Inferior parietal cortex (tissue), 1 donor: ENCODE data around the gene ARNT2.

ENCODE experiments used
- DNase-seq: peaks from one replicate; pipeline ENCODE4 v3.0.0-alpha.2; 2016; ENCODE audit errors: extremely low spot score

The ARNT2 gene

DNA sequence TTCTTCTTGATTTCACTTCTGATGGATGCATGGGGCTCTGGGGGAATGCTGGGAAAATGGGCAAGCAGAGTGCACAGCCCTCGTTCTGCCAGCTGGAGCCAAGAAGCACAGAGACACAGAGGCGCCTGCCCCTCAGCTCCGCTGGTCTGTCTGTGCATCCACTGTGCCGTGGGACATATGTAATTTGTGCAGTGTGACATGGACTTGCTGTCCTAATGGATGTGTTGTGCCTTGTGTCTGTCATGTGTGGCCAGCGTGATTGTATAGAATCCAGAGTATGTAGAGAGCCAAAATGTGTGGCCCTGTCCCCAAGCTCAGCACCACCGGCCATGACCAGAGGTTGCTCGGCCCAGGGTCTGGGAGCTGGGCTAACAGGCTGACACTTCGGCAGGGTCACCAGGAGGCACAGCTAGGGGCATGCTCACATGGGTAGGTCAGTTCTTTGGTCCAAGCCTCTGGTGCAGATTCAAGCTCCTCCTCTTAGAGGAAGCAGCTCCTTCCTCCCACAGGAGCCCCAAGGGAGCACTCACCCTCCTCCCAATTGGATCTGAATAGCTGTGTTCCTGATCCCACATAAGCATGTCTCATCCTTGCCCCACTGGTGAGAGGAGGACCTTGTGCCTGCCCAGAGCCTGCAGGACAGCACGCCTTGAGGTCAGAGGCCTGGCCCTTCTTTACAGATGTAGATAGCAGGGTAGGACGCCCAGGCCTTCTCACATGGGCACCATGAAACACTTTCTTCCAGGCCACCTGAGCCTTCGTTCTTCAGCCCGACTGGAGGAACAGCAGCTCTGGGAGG is 190.1 kb downstream of the ARNT2 start:
- no peak for DNase-seq

DNA sequence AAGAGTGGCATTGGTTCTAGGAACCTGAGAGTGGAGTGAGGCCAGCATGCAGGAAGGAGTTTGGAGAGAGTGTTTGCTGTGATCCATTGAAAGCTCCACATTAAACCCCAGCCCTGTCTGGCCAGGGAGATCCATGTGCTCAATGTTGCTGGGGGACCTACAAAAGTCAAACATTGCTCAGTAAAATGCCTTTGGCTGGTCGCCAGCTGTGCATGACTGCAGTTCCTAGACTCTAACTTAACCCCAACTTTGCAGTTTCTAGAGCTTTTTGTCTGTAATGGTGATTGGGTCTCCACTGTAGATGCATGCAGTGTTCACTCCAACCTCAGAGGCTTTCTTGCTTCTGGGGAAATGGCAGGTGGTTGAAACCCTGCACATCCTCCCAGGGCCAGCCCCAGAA is 191.2 kb downstream of the ARNT2 start:
- DNase-seq = no peak

DNA sequence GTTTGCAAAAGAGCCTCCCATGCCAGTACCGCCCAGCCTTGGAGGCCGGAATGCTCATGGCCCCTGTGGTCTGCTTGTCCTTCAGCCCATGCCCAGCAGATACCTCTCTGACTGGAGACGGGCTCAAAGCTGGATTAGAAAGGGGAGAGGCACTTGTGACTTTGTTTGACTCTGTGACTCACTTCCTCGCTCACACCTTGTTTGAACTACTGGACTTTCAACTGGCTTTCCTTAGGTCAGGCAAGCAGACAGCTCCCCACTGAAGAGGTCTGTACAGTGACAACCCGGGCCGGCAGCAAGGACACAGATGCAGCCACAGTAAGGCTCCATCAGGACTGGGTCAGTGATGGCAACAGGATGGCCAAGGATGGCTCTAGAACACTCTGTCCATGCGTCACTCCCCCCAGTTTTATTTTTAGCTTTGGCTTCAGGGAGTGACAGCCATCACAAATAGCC is 192.4 kb downstream of the ARNT2 start:
- DNase-seq = no peak

DNA sequence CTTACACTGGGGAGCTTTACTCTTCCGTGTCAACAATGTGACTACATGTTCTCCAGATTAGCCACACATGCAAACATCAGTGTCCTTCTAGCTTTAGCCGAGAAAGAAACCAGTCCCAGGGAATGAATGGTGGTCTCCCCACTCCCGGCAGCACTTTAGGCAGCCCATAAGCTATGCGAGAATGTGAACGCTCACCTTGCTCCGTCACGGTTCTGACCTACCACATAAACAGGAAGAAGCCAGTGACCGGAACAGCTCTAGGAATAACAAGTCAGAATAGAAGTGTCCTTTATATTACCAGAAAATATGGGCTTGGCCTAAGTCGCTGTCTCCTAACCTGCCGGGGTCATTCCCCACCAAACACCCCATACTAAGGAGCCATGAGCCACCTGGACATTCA is 192.9 kb downstream of the ARNT2 start:
- DNase-seq = no peak

DNA sequence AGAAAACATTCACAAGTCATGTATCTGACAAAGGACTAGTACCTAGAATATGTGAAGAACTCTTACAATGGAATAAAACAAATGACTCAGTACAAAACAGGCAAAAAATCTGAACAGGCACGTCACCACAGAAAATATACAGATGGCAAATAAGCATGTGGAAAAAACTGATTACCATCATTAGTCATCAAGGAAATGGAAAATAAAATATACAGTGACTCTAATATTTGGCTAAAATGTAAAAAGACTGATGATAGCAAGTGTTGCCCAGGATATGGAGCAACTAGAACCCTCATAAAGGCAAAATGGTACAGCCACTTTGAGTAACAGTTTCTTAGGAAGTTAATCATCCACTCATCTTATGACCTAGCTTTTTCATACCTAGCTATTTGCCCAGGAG is 195.2 kb downstream of the ARNT2 start:
- DNase-seq = no peak

DNA sequence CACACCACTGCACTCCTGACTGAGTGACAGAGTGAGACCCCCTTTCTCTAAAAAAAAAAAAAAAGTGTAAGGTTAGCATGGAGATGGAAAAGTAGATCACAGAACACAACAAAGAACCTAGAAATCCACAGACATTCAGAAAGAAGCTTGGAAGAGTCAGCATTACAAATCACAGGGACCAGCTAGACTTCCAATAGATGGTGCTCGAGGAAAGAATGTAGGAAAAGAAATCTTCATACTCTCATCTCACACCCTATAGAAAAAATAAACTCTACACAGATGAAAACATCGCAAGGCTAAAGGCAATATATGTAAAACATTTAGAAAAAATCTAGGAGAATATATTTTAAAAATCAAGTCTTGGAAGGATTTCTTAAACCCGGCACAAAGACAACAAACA is 196.4 kb downstream of the ARNT2 start:
- no peak for DNase-seq

DNA sequence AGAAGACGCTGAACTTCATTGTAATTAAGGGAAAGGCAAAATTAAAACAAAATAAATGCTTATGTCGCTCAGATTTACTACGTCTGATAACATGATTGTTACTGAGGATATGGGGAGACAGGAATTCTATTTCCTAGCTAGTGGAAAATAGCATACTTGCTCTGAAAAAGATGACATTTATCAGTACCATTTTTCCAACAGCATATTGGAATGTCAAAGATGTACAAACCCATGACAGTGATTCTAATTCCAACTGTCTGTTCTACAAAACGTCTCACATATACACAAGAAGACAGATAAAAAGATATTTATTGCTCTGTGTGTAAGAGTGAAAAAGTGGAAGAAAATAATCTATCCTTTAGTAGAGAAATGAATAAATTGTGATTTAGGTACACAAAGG is 197.1 kb downstream of the ARNT2 start:
- DNase-seq = no peak

DNA sequence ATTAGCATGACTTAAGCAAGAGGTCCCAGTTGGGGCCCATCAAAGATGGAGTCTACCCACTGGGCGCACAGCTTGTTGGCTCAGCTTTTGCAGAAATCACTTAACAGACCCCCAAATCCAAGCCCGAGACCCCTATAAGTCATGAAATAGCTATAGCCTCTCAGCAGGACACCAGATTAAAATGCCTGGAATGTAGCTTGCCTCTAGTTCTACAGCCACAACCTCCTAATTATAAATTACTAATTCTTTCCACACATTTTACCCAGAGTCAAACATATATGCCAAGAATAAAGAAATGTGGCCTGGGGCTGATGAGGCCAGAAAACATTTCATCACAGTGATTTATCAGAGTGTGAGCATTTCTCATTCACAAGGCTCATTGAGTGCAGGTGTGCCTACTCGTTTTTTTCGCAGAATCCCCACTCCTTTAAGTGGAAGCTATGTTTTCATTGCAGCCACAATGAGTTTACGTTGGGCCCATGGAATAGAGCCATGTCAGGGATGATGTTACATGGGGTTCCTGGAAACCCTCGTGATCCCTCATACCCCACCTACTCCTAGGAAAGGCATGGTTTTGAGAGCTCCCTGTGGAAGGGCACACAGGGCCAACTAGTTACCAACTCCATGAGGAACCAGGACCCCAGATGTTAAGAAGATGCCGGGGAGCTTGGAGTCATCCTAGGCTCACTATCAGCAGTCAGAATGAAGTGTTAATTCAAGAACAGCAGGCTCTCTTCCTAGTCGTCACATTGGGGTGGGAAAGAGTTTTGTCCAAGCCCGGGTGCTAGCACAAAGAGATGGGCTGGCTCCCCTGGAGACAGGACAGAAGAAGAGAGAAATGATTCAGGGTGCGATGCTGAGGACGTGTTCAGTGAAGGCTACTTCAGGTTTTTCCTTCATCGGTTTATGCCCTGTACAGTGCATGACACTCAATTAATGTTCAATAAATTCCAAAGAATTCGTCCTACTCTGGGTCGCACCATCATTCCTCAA is 200.7 kb downstream of the ARNT2 start:
- no peak for DNase-seq

DNA sequence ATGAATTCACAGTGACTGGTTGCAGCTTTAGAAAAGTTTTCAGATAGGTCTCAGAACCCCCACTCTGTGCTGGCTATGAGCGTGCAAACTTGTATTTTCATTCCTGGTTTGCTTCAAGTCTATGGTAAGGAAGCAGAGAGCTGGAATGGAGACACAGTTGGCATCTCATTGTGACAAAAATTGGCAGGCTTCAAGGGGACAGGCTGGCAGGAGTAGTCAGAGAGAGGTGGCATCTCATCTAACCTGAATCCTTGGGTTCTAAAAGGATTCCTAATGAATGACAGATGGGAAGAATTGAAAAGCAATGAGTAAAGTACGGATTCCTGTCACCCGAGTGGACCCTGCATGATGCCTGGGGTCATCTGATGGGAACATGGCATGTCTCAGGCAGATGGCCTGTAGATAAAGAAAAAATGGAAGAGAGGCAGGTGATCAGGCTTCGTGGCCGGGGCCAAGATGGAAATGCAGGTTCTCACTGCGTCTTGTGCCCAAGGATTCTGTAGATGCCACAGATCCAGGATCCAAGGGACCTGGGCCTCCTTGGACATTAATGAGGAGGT is 201.5 kb downstream of the ARNT2 start:
- no peak for DNase-seq

DNA sequence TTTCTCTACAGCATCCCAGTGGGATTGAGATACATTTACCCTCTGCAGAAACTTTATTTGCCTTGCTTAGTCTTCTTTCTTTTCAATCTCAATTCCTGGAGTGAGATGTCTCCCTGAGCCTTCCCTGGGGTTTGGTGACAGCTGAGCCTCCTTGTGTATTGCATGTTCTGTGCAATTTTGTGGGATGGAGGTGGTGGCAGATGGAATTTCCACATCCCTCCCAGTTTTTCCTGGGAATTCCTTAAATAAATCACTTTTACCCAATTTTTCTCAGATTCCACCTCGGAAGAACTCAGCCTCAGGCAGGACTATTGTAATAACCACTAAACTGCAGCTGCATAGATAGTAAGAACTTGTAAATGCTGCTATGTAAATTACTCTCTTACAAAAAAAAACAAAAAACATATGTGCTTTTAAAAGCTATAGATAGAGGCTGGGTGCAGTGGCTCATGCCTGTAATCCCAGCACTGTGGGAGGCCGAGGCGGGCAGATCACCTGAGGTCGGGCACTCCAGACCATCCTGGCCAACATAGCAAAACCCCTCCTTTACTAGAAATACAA is 202.4 kb downstream of the ARNT2 start:
- DNase-seq = no peak

DNA sequence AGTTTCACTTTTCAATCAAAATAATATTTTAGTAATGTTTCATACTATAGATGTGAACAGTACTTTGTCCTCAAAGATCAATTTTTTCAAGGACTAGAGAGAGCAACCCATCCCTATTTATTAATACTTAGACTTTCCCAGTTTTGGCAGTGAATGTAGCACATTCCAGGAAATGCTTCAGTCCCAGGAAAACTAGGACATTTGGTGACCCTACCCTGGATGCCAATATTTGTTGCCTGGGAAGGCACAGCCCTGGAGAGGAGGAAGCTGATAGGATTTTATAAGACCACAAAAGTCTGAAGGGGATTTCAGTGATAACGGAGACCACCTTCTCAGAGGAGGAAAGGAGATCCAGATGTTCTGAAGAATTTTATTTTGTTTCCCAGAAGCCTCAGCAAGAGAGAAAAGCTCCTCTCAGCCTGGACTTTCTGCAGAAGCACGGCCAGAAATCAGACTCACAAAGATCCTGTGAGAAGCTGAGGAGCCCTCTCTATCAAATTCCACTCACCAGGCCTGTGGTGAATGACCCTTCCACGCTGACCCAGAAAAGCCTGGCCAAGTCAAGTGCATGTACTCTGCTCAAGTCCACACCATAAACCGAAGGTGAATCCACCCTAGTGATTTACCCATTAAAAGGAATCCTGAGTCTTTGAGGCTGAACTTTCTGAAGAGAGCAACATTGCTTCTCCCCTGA is 203.3 kb downstream of the ARNT2 start:
- no peak for DNase-seq

DNA sequence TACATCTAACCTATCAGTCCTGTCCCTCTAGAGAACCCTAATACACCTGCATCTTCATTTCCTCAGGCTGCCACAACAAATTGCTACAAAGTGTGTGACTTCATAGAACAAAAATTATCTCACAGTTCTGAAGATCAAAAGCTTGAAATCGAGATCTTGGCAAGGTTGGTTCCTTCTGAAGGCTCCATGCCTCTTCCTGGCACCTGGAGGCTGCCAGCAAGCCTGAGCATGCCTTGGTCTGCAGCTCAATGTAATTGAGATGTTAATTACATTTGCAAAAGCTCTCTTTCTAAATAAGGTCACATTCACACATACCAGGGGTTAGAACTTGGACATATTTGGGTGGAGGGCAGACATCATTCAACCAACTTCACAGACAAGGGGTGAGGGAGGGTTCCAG is 204.5 kb downstream of the ARNT2 start:
- no peak for DNase-seq

DNA sequence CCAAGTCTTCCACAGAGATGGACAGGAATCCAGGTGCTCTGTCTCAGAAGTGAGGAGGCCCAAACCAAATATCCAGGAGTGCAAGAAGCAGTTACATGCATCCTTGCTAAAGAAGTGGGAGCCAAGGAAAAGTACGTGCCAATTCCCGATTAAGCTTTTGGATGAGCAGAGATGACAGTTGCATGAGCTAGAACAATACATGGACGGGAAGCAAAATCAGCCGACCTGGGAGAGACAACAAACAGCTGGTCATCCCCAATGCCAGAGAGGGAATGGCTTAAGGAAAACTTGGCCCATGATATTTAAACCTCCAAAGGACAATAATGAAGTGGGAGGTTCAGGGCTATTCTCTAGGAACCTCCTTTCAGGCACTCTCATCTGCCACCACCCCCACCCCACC is 204.9 kb downstream of the ARNT2 start:
- DNase-seq = no peak

DNA sequence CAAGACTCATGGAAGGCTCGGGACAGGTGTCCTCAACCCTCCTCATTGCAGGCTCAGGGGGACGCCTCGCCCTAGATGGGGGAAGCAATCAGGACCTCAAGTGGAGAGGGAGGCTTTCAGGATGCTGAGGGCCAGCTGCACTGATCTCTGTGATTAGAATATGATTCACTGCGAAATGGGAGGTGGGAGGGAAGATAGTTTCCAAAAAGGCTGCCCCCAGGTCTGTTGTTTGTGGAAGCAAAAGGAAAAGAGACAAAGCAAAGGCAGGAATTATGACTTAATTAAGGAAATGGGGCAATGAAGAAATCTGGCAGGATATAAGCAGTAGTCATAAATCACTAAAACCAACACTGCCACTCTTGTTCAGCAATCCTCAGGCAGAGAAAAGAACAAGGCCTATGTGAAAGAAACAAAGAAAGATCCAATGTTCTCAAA is 205.3 kb downstream of the ARNT2 start:
- DNase-seq = no peak

DNA sequence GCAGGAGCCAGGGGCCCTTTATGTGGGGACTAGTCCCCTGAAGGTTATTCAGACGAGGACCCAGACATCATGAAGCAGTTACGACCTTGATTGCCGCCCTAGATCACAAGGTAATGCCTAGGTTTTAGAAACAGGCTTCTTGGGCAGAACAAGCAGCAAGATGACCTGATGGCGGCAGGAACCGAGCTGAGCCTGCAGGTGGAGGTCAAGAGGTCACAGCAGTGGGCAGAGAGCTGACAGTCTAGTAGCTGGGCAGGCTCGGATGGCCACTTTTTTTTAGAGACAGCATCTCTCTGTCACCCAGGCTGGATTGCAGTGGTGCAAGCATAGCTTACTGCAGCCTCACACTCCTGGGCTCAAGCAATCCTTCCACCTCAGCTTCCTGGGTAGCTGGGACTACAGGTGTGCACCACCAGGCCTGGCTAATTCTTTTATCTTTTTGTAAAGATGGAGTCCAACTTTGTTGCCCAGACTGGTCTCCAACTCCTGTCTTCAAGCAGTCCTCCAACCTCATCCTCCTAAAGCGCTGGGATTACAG is 207.4 kb downstream of the ARNT2 start:
- DNase-seq = no peak

DNA sequence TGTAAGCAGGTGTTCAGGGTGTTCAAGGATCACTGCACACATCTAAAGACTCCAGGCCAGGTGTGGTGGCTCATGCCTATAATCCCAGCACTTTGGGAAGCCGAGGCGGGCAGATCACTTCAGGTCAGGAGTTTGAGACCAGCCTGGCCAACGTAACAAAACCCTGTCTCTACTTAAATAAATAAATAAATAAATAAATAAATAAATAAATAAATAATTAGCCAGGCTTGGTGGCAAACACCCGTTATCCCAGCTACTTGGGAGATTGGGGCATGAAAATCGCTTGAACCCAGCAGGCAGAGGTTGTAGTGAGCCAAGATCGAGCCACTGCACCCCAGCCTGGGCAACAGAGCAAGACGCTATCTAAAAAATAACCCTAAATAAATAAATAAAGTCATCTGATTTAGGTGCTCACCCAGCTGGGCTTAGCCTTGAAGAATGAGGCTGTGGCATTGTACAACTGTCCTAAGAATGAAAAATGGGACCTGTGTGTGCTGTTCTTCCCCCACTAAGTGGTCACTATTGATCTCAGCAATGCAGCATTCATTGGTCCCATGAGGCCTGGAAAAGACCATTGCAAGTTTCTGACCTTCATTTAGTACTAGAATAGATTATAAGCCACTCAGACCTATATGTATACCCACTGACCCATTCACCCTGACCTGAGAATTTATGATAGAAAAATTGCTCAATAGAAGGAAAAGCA is 208.1 kb downstream of the ARNT2 start:
- no peak for DNase-seq

DNA sequence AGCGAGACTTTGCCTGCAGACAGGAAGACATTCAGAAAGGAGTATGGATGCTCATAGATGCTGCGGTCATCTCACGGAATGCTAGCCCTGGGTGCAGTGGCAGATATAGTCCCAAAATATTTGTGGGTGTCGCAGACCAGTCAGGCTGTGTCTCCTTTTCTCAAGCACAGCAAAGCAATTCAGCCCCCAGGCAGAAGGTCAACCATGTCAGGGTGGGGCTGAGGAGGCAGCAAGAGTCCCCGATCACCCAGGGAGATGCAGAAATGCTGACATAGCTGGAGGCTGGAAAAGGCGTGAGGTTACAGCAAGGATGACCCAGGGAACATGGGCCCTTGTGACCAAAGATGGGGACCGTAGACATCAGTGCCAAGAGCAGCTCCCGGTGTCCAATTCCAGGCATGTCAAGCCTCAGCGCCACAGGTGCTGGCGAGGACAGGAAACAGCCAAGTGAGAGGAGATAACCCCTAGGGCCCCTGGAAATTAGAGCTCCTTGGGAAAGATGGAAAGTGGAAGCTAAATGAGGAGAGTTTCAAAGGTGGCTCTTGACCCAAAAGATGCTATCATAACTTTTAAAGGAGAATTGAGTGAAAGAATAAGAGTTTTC is 209.7 kb downstream of the ARNT2 start:
- DNase-seq = no peak

DNA sequence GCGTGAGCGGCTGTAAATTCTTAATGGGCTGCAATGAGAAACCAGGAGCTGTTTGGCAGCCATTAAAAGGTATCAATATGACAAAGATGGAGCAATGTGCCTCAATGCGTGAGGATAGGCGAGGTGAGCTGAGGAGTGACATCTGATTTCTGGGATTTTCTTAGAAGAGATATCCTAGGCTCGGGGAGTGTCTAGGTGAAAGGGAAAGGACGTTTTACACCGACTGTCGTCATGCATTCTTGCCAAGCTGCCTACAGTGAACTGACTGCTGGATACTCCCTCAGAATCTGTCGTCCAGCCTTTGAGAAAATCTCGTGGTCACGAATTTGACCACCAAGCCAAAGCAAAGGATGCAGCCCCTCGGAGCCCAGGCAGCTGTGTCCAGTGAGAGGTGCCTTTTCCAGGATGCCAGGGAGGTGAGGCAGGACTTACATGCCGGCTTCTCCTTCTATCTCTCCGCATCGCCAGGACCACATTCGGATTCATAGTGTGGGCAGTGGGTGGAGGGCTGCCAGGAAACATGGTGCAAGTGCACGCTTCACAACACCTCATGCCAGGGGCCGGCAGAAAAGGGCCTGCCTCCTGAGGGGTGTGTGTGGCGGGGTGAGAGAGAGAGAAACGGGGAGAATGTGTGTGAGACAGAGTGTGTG is 210.7 kb downstream of the ARNT2 start:
- no peak for DNase-seq

DNA sequence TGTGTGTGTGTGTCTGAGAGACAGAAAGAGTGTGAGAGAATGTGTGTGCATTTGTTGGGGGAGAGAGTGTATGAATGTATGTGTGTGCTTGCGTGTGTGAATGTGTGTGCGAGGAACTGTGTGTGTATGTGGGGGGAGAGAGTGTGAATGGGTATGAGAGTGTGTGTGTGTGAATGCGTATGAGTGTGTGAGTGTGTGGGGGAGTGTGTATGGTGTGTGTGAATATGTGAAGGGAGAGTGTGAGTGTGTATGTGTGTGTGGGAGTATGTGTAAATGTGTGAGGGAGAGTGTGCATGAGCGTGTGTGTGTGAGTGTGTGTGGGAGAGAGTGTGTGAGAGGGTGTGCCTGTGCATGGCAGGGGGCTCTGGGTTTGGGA is 211.2 kb downstream of the ARNT2 start:
- no peak for DNase-seq
